T-helper 9 cell (primary cell): ENCODE results near the gene C9orf50.

Source experiments
- DNase-seq: peaks from one replicate; pipeline ENCODE4 v3.0.0-alpha.2; 2020

Gene C9orf50

DNA sequence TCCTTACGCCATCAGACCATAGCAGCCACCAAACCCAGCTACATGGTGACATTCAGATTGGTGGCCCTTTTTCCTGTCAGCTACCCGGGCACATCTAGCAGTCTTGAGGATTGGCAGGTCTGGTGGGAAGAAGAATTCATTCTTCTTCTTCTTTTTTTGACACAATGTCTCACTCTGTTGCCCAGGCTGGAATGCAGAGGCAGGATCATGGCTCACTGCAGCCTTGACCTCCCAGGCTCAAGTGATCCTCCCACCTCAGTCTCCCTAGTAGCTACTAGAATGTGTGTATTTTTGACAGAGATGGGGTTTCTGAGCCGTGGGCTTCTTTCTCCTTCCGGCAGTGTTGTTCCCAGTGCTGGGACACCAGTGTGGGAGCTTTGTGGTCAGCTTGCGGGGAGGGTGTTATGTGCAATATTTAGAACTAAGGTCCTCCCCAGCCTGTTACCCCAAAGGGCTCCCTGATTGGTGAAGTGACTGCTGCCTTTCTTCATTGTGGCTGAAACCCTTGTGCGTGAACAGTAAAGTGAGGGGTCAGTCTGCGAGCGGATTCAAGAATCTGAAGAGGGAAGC lies 8.4 kb upstream of the C9orf50 start:
- DNase-seq, result no peak

DNA sequence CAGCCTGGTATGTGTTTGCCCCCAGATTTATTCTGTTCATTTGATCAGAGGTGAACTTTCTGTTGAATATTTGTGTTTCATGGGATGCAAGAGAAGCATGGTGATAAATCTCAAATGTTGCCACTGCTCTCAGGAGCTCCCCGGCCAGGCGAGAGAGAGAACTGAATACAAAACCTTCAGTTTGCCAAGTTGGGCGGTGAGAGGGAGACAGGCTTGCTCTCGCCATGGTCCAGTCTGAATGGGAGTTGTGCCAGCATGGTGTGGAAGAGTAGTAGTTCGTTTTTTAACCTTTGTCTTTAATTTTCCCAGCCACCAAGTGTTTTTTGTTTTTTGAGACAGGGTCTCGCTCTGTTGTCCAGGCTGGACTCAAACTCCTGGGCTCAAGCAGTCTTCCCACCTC lies 7.8 kb upstream of the C9orf50 start:
- DNase-seq, result no peak

DNA sequence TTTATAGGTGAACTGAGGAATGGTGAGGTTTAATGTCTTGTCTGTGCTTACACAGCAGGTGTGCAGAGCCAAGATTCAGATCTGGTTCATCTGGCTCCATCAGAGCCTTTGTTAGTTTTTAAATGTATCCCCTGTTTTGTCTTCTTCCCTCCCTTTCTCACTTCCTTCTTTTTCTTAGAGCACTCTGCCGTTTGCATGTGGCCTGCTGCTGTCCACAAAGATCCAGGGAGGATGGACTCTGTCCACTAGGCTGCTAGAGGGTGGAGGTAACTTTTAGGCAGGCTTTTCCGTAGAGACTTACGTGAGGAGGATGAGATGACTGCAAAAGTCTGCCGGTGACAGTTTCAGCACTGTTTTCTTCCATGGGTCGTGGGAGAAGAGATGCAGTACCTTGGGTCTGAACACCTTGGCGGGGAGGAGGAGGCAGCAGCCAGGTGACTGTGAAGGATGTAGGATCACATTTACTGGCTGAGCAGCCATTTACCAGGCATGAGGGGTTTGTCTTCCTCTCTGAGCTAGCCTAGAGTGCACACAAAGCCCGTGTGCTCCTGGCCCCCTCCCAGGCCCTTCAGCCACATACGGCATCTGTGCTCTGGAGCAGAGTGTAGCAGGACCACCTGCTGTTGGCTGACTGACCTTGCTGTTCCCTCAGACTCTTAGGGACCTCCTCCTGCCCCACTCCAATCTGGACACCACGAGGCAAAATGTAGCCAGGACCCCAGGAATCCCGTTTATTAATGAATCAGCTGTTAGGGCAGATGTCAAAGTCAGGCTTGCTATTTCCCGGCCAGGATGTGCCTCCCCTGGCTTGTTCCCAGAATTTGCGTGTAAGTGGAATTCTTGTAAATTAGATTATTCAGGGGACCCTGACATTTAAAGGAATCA lies 6.9 kb upstream of the C9orf50 start:
- DNase-seq, result no peak

DNA sequence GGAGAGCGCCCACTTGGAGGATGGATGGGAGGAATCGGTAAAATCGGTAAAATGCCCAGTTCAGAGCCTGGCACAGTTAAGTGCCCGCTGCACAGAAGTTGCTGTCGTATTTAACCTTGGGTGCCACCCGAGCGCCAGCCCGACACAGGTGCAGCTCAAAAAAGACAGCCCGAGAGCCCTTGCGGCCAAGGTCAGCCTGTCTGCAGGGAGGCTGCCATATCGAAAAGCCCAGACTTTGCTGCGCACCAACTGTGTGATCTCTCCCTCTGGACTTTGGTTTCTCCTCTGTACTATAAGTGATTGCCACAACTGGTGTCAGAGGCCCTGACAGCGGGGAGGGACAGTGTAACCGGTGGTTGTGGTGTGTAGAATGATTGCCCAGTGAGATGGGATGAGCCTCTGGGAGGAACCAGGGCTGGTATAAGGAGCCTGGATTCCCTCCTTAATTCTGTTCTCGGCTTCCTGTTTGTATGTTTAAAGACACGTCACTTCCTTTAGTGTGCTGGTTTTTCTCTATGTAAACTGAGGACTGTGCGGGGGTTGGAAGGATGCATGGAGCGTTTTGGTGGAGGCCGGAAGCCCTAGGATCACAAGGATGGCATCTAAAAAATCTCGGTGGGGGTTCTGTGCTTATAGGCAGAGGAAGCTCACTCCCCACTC lies 5.9 kb upstream of the C9orf50 start:
- DNase-seq, result peak; percentile 39

DNA sequence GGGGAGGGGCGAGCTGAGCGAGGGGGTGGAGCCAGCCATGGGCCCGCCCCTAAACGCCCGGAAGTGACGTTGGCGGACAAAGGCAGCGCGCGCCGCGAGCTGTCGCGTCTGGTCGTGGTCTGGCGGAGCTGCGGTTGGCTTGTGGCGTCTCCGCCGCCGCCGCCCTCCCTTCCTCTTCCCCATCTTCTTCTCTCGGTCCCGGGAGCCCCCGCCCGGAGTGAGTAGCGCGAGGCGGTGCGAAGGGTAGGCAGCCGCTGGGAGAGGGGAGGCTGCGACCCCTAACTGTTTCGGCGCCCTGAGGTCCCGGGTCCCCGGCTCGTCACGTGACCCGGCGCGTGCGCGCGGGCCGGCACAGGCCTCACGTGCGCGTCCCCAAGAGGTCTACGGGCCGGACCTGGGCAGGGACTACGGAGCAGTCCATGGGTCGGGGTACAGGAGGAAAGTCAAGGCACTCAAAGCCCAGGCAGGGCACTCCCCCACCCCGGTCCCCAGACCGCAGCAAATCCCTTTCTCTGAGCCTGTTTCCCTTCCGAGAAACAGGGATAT lies 5.3 kb upstream of the C9orf50 start, which contains the start of gene NTMT1:
NTMT1 (plus strand) TSS at position 85 of the 546 bp plus-strand sequence. CDS start 6,541 bp downstream, outside the sequence.
- peak; percentile 94 for DNase-seq

- DNase-seq, result no peak
These were observed 4.0 kb upstream of the C9orf50 start for GRCh38 chr9:129624947-129625346.

- peak; percentile 67 for DNase-seq
These were observed 3.4 kb upstream of the C9orf50 start for GRCh38 chr9:129624168-129624759.

DNA sequence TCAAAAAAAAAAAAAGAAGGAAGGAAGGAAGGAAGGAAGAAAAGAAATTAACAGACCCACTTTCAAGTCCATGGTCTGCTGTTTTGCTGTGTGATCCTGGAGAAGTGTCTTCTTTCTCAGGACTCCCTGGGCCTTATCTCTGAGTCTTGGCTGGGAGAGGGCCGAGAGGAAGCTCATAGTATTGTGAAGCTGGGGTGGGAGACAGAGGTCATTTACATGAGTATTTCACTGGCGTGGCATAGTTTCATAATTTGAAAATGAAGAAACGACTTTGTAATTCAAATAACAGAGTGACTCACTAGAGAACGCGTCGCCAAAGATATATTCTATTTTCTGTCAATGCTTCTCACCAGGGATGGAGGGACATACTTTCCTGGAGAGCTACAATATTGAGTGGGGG lies 2.4 kb upstream of the C9orf50 start:
- DNase-seq, result no peak

DNA sequence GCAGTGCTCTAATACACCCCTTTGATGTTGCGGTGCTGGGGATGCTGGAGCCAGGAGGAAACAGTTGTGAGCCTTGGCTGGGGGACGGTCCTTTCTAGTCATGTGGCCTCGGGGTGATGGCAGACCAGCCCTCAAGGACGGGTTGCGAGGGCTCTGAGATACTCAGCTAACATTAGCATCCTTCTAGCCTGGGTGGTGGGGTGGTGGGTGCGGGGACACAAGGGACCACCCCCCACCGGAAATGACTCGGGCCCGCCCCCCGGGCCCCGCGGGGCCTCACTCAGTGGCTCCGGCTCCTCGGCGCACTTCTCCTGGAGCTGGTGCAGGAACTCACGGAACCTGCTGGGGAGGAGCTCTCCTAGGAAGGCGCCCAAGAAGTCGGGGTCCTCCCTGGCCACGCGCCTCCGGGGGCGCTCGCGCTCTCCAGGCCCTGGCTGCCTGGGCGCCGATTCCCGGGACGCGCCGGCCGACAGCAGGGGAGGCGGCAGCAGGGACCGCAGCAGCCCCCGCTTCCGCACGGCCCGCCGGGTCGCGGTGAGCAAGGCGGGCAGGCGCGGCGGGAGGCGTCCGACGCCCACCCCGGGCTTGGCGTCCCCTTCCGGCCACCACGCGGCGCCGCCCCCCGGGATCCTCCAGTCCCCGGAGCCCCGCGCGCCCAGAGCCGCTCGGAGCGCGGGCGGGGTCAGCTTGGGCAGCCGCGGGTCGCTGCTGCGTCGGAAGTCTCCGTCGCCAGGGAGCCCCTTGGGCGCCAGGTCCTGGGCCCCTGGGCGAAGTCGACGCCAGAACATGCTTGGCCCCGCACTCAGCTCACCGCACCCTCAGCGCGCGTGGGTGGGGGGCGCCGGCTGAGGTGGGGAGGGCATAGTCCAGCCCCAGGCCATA lies 873 bp downstream of the C9orf50 start:
- DNase-seq, result no peak

DNA sequence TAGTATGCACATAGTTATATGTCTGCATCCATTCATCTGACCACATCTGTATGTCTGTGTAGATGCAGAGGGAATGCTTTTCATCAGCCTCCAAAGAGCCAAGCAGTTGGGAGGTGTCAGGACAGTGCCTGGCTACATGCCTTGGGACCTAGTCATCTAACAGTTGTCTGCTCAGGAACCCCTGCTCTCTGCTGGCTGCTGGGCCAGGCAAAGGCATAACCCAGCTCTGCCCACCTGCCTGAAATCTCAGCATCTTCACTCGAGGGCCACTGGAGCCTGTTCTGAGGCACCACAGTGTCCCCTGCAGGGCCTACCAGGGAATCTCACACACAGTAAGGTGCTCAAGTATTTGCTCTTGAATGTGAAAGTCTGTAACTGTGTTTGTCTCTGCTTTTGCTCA lies 3.7 kb downstream of the C9orf50 start:
- no peak for DNase-seq

DNA sequence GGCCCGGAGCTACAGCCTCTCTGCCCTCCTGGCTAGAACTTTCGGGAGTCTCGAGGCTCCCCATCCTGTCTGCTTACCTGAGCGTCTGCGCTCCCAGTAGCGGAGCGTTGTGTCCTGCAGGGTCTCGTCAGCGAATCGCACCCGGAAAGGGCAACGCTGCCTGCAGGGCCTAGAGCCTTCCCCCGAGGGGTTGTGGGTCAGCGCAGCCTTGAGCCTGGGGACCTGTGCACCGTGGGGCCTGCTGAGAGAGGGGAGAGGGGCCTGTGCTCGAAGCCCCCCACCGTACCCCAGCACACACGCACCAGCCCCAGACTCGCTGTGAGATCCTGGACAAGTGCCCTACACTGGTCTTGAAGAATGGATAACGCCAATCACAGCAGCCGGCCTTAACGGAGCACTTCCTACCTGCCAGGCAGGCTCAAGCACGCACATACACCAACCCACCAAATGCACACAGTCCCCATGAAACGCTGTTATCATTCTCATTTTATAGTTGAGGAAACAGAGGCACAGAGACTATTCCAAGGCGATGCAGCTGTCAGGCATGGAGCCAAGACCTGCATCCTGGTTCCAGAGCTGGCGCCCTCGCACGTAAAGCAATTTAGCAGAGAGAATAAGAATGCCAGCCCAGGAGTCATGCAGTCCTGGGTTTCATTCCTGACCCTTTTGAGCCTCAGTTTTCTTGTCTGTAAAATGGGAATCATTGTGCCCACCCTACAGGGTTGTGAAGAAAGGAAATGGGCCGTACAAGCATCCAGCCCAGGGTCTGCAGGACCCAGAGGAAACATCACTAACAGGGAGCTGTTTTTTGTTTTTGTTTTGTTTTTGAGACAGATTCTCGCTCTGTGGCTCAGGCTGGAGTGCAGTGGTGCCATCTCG lies 5.3 kb downstream of the C9orf50 start:
- DNase-seq, result no peak

- no peak for DNase-seq
These were observed 6.0 kb downstream of the C9orf50 start for GRCh38 chr9:129614932-129615331.

DNA sequence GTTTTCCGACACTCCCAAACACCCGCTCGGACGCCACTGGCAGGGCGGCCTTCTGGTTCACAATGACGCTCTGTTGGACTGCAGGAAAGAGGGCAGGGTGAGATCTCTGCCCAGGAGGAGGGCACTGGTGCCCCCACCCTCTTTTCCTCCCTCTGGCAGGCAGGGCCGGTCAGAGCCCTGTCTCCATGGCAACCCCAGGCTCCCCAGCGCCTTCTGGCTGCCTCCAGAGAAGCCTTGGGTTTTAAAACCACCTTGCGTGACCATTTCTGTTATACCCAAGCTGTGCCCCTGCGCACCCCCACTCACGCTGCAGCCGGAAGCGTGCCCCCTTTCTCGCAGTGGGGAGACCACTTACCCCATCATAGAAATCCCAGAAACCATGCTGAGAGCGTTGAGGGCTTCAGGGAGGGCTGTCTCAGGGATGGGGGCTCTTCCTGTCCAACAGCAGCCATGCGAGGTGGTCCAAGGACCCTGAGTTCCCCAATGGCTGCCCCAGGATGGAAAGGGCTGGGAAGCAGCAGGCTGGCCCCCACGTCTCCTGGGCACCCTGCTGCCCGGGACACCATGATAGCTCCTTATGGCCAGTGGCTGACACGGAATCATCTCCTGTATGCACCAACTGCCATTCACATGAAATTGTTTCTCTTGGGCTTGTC lies 7.3 kb downstream of the C9orf50 start:
- DNase-seq, result no peak

GRCh38 chr9:129612815-129613519 lies 7.9 kb downstream of the C9orf50 start:
- DNase-seq, result no peak

DNA sequence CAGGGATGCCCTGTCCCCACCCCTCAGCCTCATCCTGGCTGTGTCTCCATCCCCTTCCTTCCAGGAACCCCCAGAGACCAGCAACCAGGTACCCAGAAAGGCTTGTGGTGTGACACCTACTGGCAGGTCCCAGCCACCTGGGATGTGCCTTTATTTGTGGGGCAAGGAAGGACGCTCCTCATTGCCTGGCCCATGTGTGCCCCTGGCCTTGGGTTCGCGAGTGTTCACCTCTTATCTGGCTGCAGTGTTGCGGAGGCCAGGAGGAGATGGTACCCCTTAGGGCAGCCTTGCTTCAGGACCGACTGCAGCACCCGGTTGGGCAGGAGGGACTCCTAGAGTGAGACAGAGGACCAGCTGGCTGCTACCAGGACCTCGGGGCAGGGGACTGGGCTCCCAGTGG lies 8.8 kb downstream of the C9orf50 start:
- DNase-seq, result no peak

- no peak for DNase-seq
These were observed 9.5 kb downstream of the C9orf50 start for GRCh38 chr9:129611307-129611800.

- DNase-seq, result peak; percentile 67
These were observed 10.2 kb downstream of the C9orf50 start for GRCh38 chr9:129610473-129611306.

- no peak for DNase-seq
These were observed 10.8 kb downstream of the C9orf50 start for GRCh38 chr9:129610213-129610472.
